T-helper 22 cell (primary cell): ENCODE results near the gene ZNF511.

ENCODE experiments used
- DNase-seq: peaks from one replicate; pipeline ENCODE4 v3.0.0-alpha.2; 2020; ENCODE audit warnings: low read depth

ZNF511 gene

GRCh38 chr10:133292919-133293809, 15.6 kb upstream of the ZNF511 start:
- no peak for DNase-seq

- no peak for DNase-seq
Measured at GRCh38 chr10:133293810-133294119, 14.9 kb upstream of the ZNF511 start.

- no peak for DNase-seq
Measured at GRCh38 chr10:133294189-133294588, 14.5 kb upstream of the ZNF511 start.

- DNase-seq: no peak
Measured at GRCh38 chr10:133295426-133296320, 13.0 kb upstream of the ZNF511 start.

- no peak for DNase-seq
Measured at GRCh38 chr10:133297504-133297903, 11.2 kb upstream of the ZNF511 start.

- no peak for DNase-seq
Measured at GRCh38 chr10:133298466-133298865, 10.2 kb upstream of the ZNF511 start.

- no peak for DNase-seq
Measured at GRCh38 chr10:133299224-133299623, 9.5 kb upstream of the ZNF511 start.

- no peak for DNase-seq
Measured at GRCh38 chr10:133299738-133300137, 9.0 kb upstream of the ZNF511 start.

- no peak for DNase-seq
Measured at GRCh38 chr10:133302230-133302629, 6.5 kb upstream of the ZNF511 start.

- no peak for DNase-seq
Measured at GRCh38 chr10:133303206-133303605, 5.5 kb upstream of the ZNF511 start.

- no peak for DNase-seq
Measured at GRCh38 chr10:133306097-133306476, 2.6 kb upstream of the ZNF511 start.

- no peak for DNase-seq
Measured at GRCh38 chr10:133306941-133307379, 1.8 kb upstream of the ZNF511 start.

GRCh38 chr10:133307776-133308420, 816 bp upstream of the ZNF511 start:
- DNase-seq: peak; percentile 73

- peak; percentile 87 for DNase-seq
Measured at GRCh38 chr10:133309100-133309719, 496 bp downstream of the ZNF511 start.

- no peak for DNase-seq
Measured at GRCh38 chr10:133309720-133310398, 1.1 kb downstream of the ZNF511 start.

GRCh38 chr10:133310399-133310755, 1.7 kb downstream of the ZNF511 start:
- no peak for DNase-seq

GRCh38 chr10:133310789-133311188, 2.1 kb downstream of the ZNF511 start:
- DNase-seq: no peak

- no peak for DNase-seq
Measured at GRCh38 chr10:133311570-133311969, 2.9 kb downstream of the ZNF511 start.

- DNase-seq: no peak
Measured at GRCh38 chr10:133312016-133312768, 3.5 kb downstream of the ZNF511 start.

GRCh38 chr10:133312769-133313145, 4.0 kb downstream of the ZNF511 start:
- no peak for DNase-seq

- no peak for DNase-seq
Measured at GRCh38 chr10:133313192-133313591, 4.5 kb downstream of the ZNF511 start.
